HepG2 (cell line): ENCODE data around the gene MYLK2. TPM values are rescaled to one million over a fixed set of nuclear protein-coding genes. Genes with fewer than 3 reads are reported as not detected.
A peak's percentile ranks its signal among the peaks of the same experiment; 100 is the strongest.

Experiments used
- ATAC-seq: fragments of 200-7000 bp; cut with Tn5 transposase; 3 replicates; pipeline ENCODE4 v1.9.1; 2020; ENCODE audit warnings: mild to moderate bottlenecking, moderate library complexity
- BruUV-seq: library from RNA; stranded (reverse); fragments of 400-500 nt; replicated peaks from 2 replicates; lab custom pipeline; 2021; lab: Mats Ljungman, UMichigan
- CTCF ChIA-PET: fragments of 300-600 bp; formaldehyde crosslinking; extraction: SDS; loops from one replicate; lab custom pipeline; 2021; ENCODE audit warnings: low total read pairs, inconsistent platforms, low intra/inter-chr PET ratio; lab: Yijun Ruan, JAX
- POLR2A ChIA-PET: fragments of 350-600 bp; sonication (Branson Sonifier 250); formaldehyde crosslinking; loops from one replicate; lab custom pipeline; 2020; ENCODE audit warnings: antibody characterized with exemption, inconsistent platforms; lab: Yijun Ruan, JAX
- DNase-seq: peaks from one replicate; pipeline ENCODE4 v3.0.0-alpha.2; 2015; ENCODE audit warnings: low spot score
- FAIRE-seq: peaks from 3 replicates; lab custom pipeline; 2011; peaks lifted over from hg19 to GRCh38; lab: Jason Lieb, UNC
- H2AFZ ChIP-seq: one replicate; pipeline ENCODE4 v1.6.1; 2011; ENCODE audit warnings: low read length, inconsistent platforms
- H3K27ac ChIP-seq: fragments of 300-600 bp; 3 replicates; pipeline ENCODE4 v1.8.0; 2011; ENCODE audit warnings: mixed run types, mild to moderate bottlenecking, mixed read lengths, low read length, inconsistent platforms; ENCODE audit not compliant: insufficient read depth; ENCODE audit errors: extremely low read length
- H3K27me3 ChIP-seq, 2 experiments: fragments of 200-600 bp in 1 of 2; 2 replicates in 1 of 2; 3 replicates in 1 of 2; pipeline versions ENCODE4 v1.6.0 to v1.8.0; 2011; ENCODE audit warnings: low read length in 2 of 2, mild to moderate bottlenecking in 2 of 2, moderate library complexity in 2 of 2, inconsistent platforms in 1 of 2; ENCODE audit not compliant: insufficient read depth in 2 of 2, control insufficient read depth in 1 of 2
- H3K36me3 ChIP-seq, 2 experiments: fragments of 200-600 bp in 1 of 2; replicated peaks in 1 of 2; 2 replicates in 1 of 2; 3 replicates in 1 of 2; pipeline versions ENCODE4 v1.5.1 to v1.8.0; 2011; ENCODE audit warnings: low read length in 2 of 2, inconsistent platforms in 1 of 2; ENCODE audit not compliant: insufficient read depth in 2 of 2, control insufficient read depth in 1 of 2
- H3K4me1 ChIP-seq: 2 replicates; pipeline ENCODE4 v1.5.1; 2012; ENCODE audit warnings: low read length, inconsistent platforms; ENCODE audit not compliant: insufficient read depth
- H3K4me2 ChIP-seq: 2 replicates; pipeline ENCODE4 v1.6.0; 2011; ENCODE audit warnings: low read depth, low read length, inconsistent platforms
- H3K4me3 ChIP-seq, 3 experiments: fragments of 200-600 bp in 1 of 3; sonication (generic), shearing (Covaris generic) in 1 of 3; replicated peaks in 1 of 3; 2 replicates each; pipeline ENCODE4 v1.5.1; 2011 to 2016; ENCODE audit warnings: low read length in 3 of 3, inconsistent platforms in 2 of 3, low read depth in 2 of 3, mild to moderate bottlenecking in 2 of 3, control low read depth in 1 of 3, mixed read lengths in 1 of 3; ENCODE audit not compliant: insufficient read depth in 1 of 3
- H3K79me2 ChIP-seq: one replicate; pipeline ENCODE4 v1.6.1; 2011; ENCODE audit warnings: low read length, inconsistent platforms; ENCODE audit not compliant: insufficient read depth
- H3K9ac ChIP-seq: 2 replicates; pipeline ENCODE4 v1.6.0; 2011; ENCODE audit warnings: mild to moderate bottlenecking, low read depth, low read length, inconsistent platforms; ENCODE audit not compliant: insufficient read depth
- H3K9me3 ChIP-seq: 2 replicates; pipeline ENCODE4 v1.5.1; 2012; ENCODE audit warnings: mild to moderate bottlenecking, low read length
- H4K20me1 ChIP-seq: 2 replicates; pipeline ENCODE4 v1.6.0; 2011; ENCODE audit warnings: inconsistent platforms, mild to moderate bottlenecking, low read length, moderate library complexity; ENCODE audit not compliant: insufficient read depth
- EP300 ChIP-seq, 3 experiments: sonication (generic) in 1 of 3; formaldehyde crosslinking in 1 of 3; IDR thresholded peaks; 2 replicates each; pipeline versions ENCODE4 v1.5.1 to v1.6.1; 2011 to 2020; ENCODE audit warnings: low read depth in 2 of 3, low read length in 2 of 3, borderline replicate concordance in 1 of 3, improper control_type of control experiment in 1 of 3, mild to moderate bottlenecking in 1 of 3, missing genetic modification reagents in 1 of 3, moderate library complexity in 1 of 3
- FOSL1 ChIP-seq: sonication (generic); formaldehyde crosslinking; IDR thresholded peaks from 2 replicates; pipeline ENCODE4 v1.9.0; 2021; ENCODE audit warnings: missing genetic modification reagents, borderline replicate concordance
- FOXO4 ChIP-seq: sonication (generic); formaldehyde crosslinking; conservative IDR thresholded peaks from 2 replicates; pipeline ENCODE4 v1.8.1; 2023; ENCODE audit warnings: missing genetic modification reagents
- HMGA1 ChIP-seq: sonication (generic); formaldehyde crosslinking; conservative IDR thresholded peaks from 2 replicates; pipeline ENCODE4 v1.4.0; 2020; ENCODE audit warnings: missing genetic modification reagents
- MED13 ChIP-seq: sonication (generic); formaldehyde crosslinking; IDR thresholded peaks from 2 replicates; pipeline ENCODE4 v1.5.0; 2020; ENCODE audit warnings: missing genetic modification reagents
- TBX3 ChIP-seq: fragments of 450-650 bp; IDR thresholded peaks from 2 replicates; pipeline ENCODE4 v1.6.1; 2017; ENCODE audit warnings: antibody characterized with exemption, mild to moderate bottlenecking, inconsistent platforms, borderline replicate concordance
- WGBS: methylation state at CpG from one replicate; pipeline ENCODE4 v1.1.6; 2017; ENCODE audit warnings: low lambda C conversion rate; 5-methylcytosine and 5-hydroxymethylcytosine counted together
- in situ Hi-C: cut with HindIII; loops from 2 replicates; pipeline ENCODE4 v1.10.0; 2017; ENCODE audit warnings: low pct_unique_long_range_greater_than_20kb; ENCODE audit not compliant: extremely low pct_ligation_motif_present
- intact Hi-C: fragments of 100-400 bp; cut with micrococcal nuclease; formaldehyde crosslinking; loops from one replicate; pipeline ENCODE4 v1.10.0; 2022; ENCODE audit not compliant: unreplicated experiment
- polyA plus RNA-seq, 8 experiments: library from polyadenylated mRNA; depleted of rRNA in 3 of 8; stranded (reverse) in 7 of 8; unstranded in 1 of 8; fragments of >200 nt; fragmentation: Illumina TruSeq in 4 of 8; extraction: Trizol in 4 of 8; gene quantifications; 2 replicates each; pipeline versions ENCODE4 v1.2.1 to v1.2.3, GENCODE V29; 2011 to 2016; ENCODE audit warnings: low read depth in 4 of 8, missing spikeins in 1 of 8, mixed read lengths in 1 of 8; ENCODE audit not compliant: insufficient read depth in 1 of 8
- total RNA-seq, 5 experiments: library from RNA; depleted of rRNA; stranded (reverse); fragments of >200 nt; fragmentation: Illumina TruSeq; extraction: Trizol; gene quantifications; 2 replicates each; pipeline ENCODE4 v1.2.3, GENCODE V29; 2016; ENCODE audit warnings: low read depth in 1 of 5
- TF ChIP-seq, protein P1 (sequence below): sonication (generic); formaldehyde crosslinking; IDR thresholded peaks from 2 replicates; pipeline ENCODE4 v1.5.0; 2020; ENCODE audit warnings: missing genetic modification reagents
- TF ChIP-seq, protein P2 (sequence below), 2 experiments: IDR thresholded peaks; 2 replicates each; pipeline ENCODE4 v1.6.1; 2011 to 2012; ENCODE audit warnings: low read length in 2 of 2, borderline replicate concordance in 1 of 2, low read depth in 1 of 2, mild to moderate bottlenecking in 1 of 2, moderate library complexity in 1 of 2

MYLK2 gene
- total and polyA plus RNA-seq, 2 of the 13 experiments (the other 11 are each of a cell fraction or from before 2014, with no cell fraction given) = 0.27 TPM; not detected in 1

DNA sequence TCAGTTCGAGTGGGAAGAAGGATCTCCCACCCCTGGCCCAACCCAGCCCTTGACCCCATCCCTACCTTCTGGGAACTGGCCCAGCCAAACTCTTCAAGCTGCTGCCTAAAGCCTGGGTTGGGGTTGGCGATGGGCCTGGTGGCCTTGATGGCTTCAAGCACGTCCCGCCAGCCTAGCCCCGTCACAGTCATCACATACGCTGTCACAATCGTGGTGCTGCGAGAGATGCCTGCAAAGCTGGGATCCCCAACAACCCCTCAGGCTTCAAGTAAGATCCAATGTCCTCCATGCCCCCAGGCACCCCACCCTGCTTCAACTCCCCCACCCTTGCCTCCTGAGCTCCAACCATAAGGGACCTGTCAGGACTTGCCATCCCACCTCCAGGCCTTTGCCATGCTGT is 43.4 kb downstream of the MYLK2 start:
- H3K4me2 ChIP-seq = no peak overlapping the region
- H3K79me2 ChIP-seq = no peaks in the 10 kb centered on the region
- intact Hi-C loops = no loop called here
- ChIA-PET POLR2A (no interaction called here), CTCF (interaction anchor here (1.6 kb wide), 1 partner anchor 10 kb away, joined by 3 read pairs; no protein-coding TSS in a partner anchor)
- DNase-seq = no peak
- no peak overlapping the region for H3K4me3 ChIP-seq
- no peaks in the 10 kb centered on the region for H3K9me3 ChIP-seq
- no TSS peak for BruUV-seq
- H4K20me1 ChIP-seq = no peaks in the 10 kb centered on the region
- H3K27ac ChIP-seq = no peak overlapping the region
- no peak for ATAC-seq
- TF ChIP-seq MED13 (CRISPR knock-in tag) (0 out of 2 replicates have a peak, but pooled peaks have one; percentile 14), FOSL1 (CRISPR knock-in tag) (0 out of 2 replicates have a peak, but pooled peaks have one; percentile 7), HMGA1 (CRISPR knock-in tag) (no peak)
- peaks cover 15% of the 10 kb centered on the region for H3K4me1 ChIP-seq
- H3K36me3 ChIP-seq = no peaks in the 10 kb centered on the region
- FAIRE-seq = no peak
- H3K9ac ChIP-seq = no peak overlapping the region
- peaks cover 7 to 47% of the 10 kb centered on the region in 2 experiments; a peak in 4 of 5 replicates for H3K27me3 ChIP-seq
- in situ Hi-C loops = no loop called here
- 78% methylated on average over 8 of the region's 8 CpGs for WGBS
- H2AFZ ChIP-seq = no peak overlapping the region

DNA sequence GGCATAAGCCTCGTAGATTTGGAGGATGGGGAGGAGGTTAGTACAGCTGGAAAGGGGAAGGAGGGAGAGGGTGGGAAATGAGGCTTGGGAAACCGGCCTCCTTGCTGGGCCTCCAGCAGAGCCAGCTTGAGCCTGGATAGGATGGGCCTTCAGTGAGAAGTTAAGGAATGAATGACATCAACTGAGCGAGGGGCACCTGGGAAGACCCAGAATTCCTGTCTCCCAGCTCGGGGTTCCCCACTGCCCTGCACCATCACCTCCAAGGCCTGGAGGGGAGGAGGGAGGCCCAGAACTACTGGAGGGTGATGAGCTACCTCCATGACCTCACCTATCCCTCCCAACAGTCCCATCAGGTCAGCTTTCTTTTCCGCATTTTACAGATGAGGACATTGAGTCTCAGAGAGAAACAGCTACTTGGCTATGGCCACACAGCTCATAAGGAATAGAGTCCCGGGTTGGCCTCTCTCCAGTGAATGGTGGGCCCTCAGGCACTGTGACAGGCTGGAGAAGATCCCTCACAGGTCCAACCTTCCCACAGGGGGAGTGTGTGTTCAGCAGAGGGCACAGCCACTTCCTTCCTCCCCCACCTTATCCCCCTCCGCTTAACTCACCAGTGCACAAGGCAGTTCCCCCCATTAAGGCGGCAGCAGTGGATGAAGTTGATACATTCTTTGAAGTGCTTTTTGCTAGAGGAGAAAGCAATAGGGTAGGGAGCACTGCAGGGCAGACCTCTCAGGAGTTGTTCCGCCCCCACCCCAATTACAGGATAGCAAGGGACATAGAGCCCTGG is 44.3 kb downstream of the MYLK2 start:
- Histone ChIP-seq H3K27me3 (peaks cover 3 to 42% of the 10 kb centered on the region in 2 experiments; a peak in 4 of 5 replicates), H3K27ac (no peak overlapping the region), H3K9me3 (no peaks in the 10 kb centered on the region), H3K79me2 (no peaks in the 10 kb centered on the region), H3K4me1 (peaks cover 15% of the 10 kb centered on the region), H3K9ac (no peak overlapping the region), H2AFZ (no peak overlapping the region), H3K4me3 (no peak overlapping the region), H4K20me1 (no peaks in the 10 kb centered on the region), H3K36me3 (no peaks in the 10 kb centered on the region), H3K4me2 (no peak overlapping the region)
- intact Hi-C loops (no loop called here), in situ Hi-C loops (no loop called here)
- ChIA-PET CTCF (no interaction called here), POLR2A (no interaction called here)
- BruUV-seq = no TSS peak
- no peak for ATAC-seq
- 55% methylated on average over 9 of the region's 9 CpGs for WGBS
- FAIRE-seq = no peak
- no peak for DNase-seq
- TF ChIP-seq EP300 (IDR thresholded peaks at IDR 0.05; ENCODE audit: low read depth in 2 of 2, low read length in 2 of 2) = no peak
- TF ChIP-seq EP300 (CRISPR knock-in tag; IDR thresholded peaks at IDR 0.05; ENCODE audit: borderline replicate concordance) = no peak
- TF ChIP-seq, protein P1, sequence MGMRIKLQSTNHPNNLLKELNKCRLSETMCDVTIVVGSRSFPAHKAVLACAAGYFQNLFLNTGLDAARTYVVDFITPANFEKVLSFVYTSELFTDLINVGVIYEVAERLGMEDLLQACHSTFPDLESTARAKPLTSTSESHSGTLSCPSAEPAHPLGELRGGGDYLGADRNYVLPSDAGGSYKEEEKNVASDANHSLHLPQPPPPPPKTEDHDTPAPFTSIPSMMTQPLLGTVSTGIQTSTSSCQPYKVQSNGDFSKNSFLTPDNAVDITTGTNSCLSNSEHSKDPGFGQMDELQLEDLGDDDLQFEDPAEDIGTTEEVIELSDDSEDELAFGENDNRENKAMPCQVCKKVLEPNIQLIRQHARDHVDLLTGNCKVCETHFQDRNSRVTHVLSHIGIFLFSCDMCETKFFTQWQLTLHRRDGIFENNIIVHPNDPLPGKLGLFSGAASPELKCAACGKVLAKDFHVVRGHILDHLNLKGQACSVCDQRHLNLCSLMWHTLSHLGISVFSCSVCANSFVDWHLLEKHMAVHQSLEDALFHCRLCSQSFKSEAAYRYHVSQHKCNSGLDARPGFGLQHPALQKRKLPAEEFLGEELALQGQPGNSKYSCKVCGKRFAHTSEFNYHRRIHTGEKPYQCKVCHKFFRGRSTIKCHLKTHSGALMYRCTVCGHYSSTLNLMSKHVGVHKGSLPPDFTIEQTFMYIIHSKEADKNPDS (CRISPR knock-in tag) = no peak
- TF ChIP-seq, protein P2, sequence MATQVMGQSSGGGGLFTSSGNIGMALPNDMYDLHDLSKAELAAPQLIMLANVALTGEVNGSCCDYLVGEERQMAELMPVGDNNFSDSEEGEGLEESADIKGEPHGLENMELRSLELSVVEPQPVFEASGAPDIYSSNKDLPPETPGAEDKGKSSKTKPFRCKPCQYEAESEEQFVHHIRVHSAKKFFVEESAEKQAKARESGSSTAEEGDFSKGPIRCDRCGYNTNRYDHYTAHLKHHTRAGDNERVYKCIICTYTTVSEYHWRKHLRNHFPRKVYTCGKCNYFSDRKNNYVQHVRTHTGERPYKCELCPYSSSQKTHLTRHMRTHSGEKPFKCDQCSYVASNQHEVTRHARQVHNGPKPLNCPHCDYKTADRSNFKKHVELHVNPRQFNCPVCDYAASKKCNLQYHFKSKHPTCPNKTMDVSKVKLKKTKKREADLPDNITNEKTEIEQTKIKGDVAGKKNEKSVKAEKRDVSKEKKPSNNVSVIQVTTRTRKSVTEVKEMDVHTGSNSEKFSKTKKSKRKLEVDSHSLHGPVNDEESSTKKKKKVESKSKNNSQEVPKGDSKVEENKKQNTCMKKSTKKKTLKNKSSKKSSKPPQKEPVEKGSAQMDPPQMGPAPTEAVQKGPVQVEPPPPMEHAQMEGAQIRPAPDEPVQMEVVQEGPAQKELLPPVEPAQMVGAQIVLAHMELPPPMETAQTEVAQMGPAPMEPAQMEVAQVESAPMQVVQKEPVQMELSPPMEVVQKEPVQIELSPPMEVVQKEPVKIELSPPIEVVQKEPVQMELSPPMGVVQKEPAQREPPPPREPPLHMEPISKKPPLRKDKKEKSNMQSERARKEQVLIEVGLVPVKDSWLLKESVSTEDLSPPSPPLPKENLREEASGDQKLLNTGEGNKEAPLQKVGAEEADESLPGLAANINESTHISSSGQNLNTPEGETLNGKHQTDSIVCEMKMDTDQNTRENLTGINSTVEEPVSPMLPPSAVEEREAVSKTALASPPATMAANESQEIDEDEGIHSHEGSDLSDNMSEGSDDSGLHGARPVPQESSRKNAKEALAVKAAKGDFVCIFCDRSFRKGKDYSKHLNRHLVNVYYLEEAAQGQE (IDR thresholded peaks at IDR 0.05; ENCODE audit: borderline replicate concordance in 1 of 2, low read depth in 1 of 2, low read length in 2 of 2) = no peak
- no peak for TF ChIP-seq FOXO4
- TF ChIP-seq TBX3 = no peak
